HG03571 (cell line): ENCODE results near the gene DRP2.
"Not testable (repeated sequence)": the region's sequence is repeated elsewhere in the genome, so short reads cannot be mapped to it uniquely, and the experiment has no call there.

Source experiments
- ATAC-seq: cut with Tn5 transposase; IDR thresholded peaks from one replicate; pipeline ENCODE4 v1.9.1; 2021; ENCODE audit not compliant: unreplicated experiment

Gene DRP2

DNA sequence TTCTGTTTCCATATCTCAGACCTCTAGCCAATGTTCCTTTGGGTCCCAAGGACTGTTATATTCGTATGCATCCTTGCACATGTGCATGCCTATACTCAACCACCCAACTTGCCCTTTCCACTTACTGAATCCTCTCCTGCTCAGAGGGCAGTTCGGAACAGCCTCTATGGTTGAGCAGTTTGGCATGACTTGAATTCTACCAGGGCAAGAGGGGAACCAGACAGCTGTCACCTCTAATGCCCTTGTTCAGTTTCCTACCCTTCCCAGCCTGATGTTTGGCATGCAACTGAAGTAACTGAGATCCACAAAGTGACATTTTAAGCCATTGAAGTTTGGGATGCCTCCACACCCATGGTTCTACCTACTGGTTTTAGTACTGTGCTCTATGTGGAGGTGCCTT is 17.5 kb downstream of the DRP2 start:
- no peak for ATAC-seq

DNA sequence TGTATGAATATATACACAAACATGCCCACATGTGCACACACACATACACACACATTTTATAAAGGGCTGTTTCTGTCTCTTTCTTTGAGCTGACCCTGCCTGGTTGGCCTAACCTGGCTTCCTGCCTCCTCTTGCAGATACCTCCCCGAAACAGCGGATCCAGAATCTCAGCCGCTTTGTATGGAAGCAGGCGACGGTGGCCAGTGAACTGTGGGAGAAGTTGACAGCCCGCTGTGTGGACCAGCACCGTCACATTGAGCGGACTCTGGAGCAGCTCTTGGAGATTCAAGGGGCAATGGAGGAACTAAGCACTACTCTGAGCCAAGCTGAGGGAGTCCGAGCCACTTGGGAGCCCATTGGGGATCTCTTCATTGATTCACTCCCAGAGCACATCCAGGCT is 21.9 kb downstream of the DRP2 start:
- ATAC-seq, result no peak

DNA sequence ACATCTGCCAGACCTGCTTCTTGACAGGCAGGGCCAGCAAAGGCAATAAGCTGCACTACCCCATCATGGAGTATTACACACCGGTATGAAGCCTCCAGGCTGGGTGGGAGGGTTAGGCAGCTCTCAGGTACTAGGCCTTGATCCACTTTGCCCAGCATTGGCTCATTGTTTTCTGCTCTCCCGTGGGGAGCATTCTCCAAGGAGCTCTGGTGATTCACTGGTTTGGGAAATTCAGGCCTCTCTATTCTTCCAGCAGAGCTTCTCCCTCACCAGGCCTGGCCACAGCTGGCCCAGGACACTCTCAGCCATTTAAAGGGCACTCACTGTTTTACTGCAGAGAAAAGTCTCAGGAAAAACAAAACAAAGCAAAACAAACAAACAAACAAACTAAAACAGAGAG is 33.0 kb downstream of the DRP2 start:
- ATAC-seq, result no peak

DNA sequence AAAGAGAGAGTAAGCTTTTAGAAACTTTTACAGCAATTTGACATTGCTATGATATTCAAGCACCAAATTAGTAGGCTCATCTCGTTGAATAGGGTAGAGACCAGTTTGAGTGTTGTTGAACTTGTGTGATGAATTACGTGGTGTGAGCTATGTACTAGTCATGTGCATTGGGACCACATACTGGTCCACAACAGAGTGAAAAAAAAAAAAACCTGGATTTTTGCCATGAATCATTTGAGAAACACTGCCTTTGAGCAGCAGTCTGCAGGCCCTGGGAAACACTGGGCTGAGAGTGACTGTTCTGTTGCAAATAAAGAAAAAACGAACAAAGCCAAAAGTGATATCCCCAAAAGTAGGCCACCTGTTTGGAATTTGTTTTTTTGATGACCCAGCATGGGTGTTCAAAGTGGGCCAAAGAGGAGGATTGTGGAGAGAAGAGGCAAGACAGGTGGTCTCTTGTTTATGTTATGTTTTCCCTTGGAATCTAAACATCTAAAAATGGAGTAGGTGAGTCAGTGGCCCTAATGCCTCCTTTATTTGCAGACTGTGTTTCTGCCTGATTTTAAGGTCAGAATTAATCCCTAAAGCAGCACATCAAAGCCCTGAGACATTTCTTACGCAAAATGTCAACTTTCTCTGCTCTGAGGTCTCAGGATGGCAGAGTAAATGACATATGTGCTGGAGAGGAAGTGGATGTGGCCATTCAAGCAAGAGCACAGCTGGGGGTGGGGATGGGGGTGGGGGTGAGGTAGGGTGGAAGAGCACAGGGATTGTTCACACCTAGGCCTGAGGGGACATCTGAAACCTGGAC is 38.1 kb downstream of the DRP2 start:
- ATAC-seq, result no peak

DNA sequence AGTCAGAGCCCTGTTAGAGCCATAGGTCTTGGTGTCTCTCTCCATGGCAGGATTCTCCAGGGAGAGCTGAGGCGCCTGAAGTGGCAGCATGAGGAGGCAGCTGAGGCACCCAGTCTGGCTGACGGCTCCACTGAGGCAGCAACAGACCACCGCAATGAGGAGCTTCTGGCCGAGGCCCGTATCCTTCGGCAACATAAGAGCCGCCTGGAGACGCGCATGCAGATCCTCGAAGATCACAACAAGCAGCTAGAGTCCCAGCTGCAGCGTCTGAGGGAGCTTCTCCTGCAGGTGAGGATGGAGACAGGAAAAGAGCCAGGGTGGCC is 38.6 kb downstream of the DRP2 start:
- no peak for ATAC-seq

DNA sequence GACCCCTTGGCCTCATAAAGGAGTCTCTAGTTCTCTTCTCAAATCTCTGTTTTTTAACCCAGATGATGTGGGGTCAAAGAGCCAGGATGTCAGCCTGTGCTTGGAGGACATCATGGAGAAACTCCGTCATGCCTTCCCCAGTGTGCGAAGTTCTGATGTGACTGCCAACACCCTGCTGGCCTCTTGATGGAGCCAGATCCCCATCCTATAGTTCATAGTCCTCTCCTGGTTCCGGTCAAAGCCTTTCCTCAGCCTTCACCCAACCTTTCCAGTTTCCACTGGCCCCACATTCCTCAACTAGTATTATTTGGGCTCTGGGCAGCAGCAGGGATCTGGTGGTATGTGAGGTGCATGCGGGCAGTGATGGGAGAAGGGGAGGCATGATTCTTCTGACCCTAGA is 40.8 kb downstream of the DRP2 start:
- ATAC-seq, result no peak

DNA sequence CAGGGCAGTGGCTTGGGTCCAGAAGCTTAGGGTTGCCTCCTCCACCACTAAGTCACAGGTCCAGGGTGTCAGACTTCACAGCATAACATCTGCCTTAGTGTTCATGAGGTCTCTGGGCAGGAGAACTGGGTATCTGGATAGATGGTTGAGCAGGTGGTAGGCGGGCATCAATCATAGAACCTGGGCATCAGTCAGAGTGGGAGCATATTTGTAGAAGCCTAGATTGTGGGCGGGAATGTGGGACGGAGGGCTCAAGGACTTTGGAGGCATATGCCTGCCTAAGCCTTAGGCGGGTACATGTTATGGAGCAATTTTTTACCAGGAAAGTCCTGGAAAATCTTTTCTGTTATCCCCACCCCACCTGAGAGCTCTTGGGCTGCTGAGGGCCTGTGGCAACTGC is 43.0 kb downstream of the DRP2 start:
- no peak for ATAC-seq

DNA sequence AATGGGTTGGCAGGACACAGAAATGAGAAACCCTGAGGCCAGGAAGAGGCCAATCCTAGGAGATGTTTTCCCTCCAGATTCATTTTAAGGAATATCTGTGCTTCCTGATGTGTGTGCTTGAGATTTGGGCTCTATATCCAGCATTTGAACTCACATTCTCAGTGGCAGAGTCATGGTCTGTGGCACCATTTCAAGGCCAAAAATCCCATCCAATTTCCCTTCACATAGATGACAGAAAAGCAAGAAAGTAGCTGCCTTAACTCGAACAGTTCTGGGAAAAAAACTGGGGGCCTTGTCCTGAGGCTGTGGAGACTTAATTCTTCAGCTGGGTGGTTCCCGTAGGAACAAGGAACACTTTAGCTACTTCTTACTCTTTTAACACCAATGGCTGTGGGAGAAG is 44.2 kb downstream of the DRP2 start:
- no peak for ATAC-seq

DNA sequence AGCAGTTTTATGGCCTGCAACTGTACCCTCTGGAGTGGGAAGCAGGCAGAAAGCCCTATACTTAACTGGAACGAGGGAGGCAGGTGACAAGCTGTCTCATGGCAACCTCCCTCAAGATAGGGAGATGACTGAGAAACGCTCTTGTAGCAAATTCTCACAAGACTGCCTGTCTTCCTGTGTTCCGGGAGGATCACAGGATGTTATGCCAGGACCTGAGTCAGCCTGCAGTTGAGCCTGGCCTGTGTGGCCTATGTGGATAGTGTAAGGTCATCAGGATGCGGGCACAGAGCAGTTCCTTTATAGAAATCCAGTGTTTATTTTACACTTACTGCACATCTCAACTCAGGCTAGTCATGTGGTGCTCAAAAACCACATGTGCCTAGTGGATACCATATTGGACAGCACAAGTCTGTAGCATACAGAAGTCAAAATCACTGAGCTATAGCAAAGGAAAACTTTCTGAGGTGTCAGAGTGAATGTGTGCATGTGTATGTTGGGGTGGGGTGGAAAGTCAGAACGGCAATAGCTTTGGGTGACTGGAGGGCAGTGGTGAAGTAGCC is 46.4 kb downstream of the DRP2 start:
- no peak for ATAC-seq

DNA sequence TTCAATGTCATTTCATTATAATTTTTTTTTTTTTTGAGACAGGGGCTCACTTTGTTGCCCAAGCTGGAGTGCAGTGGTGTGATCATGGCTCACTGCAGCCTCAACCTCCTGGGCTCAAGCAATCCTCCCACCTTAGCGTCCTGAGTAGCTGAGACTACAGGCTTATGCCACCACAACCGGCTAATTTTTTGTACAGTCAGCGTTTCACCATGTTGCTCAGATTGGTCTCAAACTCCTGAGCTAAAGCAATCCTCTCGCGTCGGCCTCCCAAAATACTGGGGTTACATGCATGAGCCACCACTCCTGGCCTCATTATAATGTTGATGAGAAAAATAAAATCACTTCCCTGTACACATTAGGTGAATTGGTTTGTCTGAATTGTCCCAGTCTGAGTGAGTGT is 54.6 kb downstream of the DRP2 start:
- ATAC-seq, result no peak

DNA sequence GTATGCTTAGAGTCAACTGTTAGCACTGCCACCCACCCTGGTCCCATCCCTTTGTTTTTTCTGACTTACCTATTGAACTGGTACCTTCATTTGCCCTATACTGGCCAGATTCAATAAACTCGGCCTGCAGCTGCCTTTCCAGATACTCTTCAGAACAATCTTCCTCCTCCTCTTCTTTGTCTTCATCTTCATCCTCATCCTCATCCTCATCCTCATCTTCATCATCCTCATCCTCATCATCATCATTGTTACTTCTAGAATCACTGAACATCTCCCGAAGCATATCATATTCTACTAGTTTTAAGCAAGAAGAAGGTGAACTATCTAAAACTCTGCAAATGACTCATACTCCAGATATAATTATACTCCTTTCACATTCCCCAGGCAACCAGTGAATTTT is 56.7 kb downstream of the DRP2 start:
- ATAC-seq, result no peak

DNA sequence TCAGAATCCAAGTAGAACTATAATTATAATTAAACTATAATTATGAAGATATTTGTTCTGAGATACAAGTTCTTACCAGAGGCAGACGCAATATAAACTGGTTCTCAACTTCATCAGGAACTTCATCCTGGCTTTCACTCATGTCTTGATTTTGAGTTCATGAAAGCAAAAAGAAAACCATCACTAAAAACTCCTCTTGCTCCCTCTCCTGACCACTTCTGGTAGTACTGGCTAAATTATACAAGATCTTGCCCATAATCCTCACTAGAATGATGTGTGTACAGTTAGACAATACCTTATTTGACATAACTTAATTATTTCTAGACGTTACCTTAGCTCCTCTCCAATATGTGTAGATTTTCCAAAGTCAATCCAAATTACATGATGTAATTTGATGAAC is 67.8 kb downstream of the DRP2 start:
- no peak for ATAC-seq

DNA sequence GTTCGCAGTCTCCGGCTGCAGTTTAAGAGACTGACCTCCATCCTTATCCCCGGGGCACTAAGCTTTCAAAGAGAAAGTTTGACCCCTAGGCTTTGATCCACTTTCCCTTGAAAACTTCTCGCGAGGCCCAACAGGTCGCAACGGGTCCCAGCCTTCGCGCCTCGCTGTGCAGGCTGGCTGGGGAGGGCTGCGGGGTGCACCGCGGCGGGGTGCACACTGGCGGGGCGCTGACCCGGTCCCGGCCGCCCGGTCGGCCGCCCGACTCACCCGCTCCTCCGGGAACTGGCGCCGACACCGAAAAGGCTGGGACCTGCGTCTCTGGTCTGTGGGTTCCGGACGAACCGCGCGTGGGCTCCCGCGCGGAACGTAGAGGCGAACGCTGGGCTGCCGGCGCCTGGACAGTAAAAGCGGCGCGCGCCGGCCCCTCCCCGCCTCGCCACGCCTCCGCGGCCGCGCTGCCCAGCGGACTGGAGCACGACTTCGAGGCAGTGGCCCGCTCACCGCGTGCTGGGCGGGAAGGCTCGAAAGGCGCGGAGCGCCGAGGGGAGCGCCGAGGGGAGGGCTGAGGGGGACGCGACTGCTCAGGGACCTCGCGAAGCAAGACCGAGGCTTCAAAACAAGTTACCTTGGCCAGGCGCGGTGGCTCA is 71.5 kb downstream of the DRP2 start, which contains the start of gene TAF7L:
TAF7L (minus strand) TSS at position 378 of the 647 bp plus-strand sequence. CDS start 3,791 bp downstream, outside the sequence.
- no peak for ATAC-seq

DNA sequence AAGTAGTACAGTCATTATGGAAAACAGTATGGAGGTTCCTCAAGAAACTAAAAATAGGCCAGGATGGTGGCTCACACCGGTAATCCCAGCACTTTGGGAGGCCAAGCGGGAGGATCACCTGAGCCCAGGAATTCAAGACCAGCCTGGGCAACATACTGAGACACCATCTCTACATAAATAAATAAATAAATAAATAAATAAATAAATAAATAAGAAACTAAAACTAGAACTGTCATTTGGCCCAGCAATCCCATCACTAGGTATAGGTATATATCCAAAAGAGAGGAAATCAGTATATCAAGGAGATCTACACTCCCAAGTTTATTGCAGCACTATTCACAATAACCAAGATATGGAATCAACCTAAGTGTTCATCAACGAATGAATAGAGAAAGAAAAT is 76.0 kb downstream of the DRP2 start:
- not testable (repeated sequence) for ATAC-seq

DNA sequence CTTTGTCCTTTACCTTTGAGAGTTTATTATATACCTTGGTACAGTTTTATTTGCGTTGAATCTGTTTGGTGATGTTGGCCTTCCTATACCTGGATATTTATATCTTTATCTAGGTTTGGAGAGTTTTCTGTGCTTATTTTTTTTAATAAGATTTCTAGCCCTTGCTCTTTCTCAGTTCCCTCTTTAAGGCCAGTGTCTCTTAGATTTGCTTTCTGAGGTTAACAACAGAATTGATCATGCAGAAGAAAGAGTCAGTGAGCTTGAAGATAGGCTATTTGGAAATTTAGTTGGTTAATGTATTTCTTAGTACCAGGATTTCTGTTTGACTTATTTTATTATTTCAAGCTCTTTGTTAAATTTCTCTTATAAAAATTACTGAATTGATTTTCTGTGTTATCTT is 84.2 kb downstream of the DRP2 start:
- no peak for ATAC-seq
